ENCODE data around the gene DENND6B.

GRCh38 chr22:50280708-50281383, 46.0 kb downstream of the DENND6B start:
- no peak for TF ChIP-seq TARDBP (IDR thresholded peaks at IDR 0.05)
- no peak for TF ChIP-seq FOXK2 (IDR thresholded peaks at IDR 0.05)
- no peak for TF ChIP-seq NFRKB (IDR thresholded peaks at IDR 0.05)
- TF ChIP-seq FOXA1 (IDR thresholded peaks at IDR 0.05) = no peak
- TF ChIP-seq SUZ12 (IDR thresholded peaks at IDR 0.05) = no peak
- TF ChIP-seq ELF4 (IDR thresholded peaks at IDR 0.05) = no peak
